Liver (tissue), 3 donors: Measurements from ENCODE around the gene ZNF530.

Experiments
- EGR1 ChIP-seq, 2 donors: IDR thresholded peaks; 2 replicates each; pipeline ENCODE4 v1.6.1; 2016 to 2018; ENCODE audit warnings: antibody characterized with exemption in 2 of 2, low read depth in 2 of 2
- GABPA ChIP-seq, 2 donors: IDR thresholded peaks in 1 of 2; conservative IDR thresholded peaks in 1 of 2; 2 replicates each; pipeline ENCODE4 v1.6.1; 2016; ENCODE audit warnings: antibody characterized with exemption in 2 of 2, mild to moderate bottlenecking in 1 of 2, moderate library complexity in 1 of 2
- TAF1 ChIP-seq: conservative IDR thresholded peaks from 2 replicates; pipeline ENCODE4 v1.6.1; 2016; ENCODE audit warnings: antibody characterized with exemption, mild to moderate bottlenecking
- TF ChIP-seq, protein P1 (sequence below): IDR thresholded peaks from 2 replicates; pipeline ENCODE4 v1.6.1; 2016; ENCODE audit warnings: antibody characterized with exemption, mild to moderate bottlenecking
- TF ChIP-seq, protein P2 (sequence below): fragments of 150-350 bp; IDR thresholded peaks from 2 replicates; pipeline ENCODE4 v1.5.1; 2017; ENCODE audit warnings: improper control_type of control experiment, low read depth, low read length; ENCODE audit not compliant: missing input control
- TF ChIP-seq, protein P3 (sequence below): IDR thresholded peaks from 2 replicates; pipeline ENCODE4 v1.6.1; 2016; ENCODE audit warnings: antibody characterized with exemption
- donor health status: healthy.
- donor health status: healthy.

DNA sequence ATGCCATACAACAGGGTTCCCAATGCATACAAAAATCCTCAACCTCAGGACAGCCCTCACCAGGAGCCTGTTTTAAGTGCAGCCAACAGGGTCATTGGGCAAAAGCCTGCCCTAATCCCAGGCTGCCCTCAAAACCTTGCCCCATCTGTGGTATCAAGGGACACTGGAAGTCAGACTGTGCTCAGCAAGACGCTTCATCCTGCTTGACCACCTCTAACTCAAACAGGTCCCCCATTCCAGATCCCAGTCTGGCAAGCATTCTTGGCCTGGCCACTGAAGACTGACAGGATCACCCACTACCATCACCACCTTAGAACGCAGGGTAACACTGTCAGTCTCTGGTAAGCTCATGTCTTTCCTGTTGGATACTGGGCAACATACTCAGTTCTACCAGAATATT lies 54.0 kb downstream of the ZNF530 start:
- TF ChIP-seq, protein P1, sequence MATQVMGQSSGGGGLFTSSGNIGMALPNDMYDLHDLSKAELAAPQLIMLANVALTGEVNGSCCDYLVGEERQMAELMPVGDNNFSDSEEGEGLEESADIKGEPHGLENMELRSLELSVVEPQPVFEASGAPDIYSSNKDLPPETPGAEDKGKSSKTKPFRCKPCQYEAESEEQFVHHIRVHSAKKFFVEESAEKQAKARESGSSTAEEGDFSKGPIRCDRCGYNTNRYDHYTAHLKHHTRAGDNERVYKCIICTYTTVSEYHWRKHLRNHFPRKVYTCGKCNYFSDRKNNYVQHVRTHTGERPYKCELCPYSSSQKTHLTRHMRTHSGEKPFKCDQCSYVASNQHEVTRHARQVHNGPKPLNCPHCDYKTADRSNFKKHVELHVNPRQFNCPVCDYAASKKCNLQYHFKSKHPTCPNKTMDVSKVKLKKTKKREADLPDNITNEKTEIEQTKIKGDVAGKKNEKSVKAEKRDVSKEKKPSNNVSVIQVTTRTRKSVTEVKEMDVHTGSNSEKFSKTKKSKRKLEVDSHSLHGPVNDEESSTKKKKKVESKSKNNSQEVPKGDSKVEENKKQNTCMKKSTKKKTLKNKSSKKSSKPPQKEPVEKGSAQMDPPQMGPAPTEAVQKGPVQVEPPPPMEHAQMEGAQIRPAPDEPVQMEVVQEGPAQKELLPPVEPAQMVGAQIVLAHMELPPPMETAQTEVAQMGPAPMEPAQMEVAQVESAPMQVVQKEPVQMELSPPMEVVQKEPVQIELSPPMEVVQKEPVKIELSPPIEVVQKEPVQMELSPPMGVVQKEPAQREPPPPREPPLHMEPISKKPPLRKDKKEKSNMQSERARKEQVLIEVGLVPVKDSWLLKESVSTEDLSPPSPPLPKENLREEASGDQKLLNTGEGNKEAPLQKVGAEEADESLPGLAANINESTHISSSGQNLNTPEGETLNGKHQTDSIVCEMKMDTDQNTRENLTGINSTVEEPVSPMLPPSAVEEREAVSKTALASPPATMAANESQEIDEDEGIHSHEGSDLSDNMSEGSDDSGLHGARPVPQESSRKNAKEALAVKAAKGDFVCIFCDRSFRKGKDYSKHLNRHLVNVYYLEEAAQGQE = no peak
- TF ChIP-seq, protein P2, sequence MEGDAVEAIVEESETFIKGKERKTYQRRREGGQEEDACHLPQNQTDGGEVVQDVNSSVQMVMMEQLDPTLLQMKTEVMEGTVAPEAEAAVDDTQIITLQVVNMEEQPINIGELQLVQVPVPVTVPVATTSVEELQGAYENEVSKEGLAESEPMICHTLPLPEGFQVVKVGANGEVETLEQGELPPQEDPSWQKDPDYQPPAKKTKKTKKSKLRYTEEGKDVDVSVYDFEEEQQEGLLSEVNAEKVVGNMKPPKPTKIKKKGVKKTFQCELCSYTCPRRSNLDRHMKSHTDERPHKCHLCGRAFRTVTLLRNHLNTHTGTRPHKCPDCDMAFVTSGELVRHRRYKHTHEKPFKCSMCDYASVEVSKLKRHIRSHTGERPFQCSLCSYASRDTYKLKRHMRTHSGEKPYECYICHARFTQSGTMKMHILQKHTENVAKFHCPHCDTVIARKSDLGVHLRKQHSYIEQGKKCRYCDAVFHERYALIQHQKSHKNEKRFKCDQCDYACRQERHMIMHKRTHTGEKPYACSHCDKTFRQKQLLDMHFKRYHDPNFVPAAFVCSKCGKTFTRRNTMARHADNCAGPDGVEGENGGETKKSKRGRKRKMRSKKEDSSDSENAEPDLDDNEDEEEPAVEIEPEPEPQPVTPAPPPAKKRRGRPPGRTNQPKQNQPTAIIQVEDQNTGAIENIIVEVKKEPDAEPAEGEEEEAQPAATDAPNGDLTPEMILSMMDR = no peak
- TF ChIP-seq EGR1 (IDR thresholded peaks at IDR 0.05; ENCODE audit: low read depth in 2 of 2) (no peak), GABPA (IDR thresholded peaks at IDR 0.05 in 1 of 2, conservative IDR thresholded peaks at IDR 0.05 in 1 of 2) (no peak), TAF1 (no peak)
- TF ChIP-seq, protein P3, sequence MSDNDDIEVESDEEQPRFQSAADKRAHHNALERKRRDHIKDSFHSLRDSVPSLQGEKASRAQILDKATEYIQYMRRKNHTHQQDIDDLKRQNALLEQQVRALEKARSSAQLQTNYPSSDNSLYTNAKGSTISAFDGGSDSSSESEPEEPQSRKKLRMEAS = no peak
